ENCODE results near the gene RTP3.
"Not testable (repeated sequence)": the region's sequence is repeated elsewhere in the genome, so short reads cannot be mapped to it uniquely, and the experiment has no call there.

Gene RTP3

DNA sequence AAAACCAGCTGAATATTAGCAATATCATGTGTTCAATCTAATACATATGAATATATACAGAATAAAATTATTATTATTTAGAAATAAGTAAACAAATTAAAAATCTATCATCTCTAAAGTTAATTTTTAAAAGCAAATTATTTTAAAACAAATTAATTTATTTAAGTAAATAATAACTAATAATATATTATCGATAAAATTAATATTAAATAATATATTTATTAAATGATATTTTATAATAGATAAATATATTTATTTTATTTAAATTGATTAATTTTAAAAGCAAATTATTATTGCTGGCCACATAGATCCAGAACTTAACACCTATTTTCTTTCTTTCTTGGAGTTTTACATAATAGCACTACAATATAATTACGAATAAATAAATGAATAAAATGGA, 22.2 kb downstream of the RTP3 start:
- no peak for DNase-seq (ENCODE audit: low read depth)

DNA sequence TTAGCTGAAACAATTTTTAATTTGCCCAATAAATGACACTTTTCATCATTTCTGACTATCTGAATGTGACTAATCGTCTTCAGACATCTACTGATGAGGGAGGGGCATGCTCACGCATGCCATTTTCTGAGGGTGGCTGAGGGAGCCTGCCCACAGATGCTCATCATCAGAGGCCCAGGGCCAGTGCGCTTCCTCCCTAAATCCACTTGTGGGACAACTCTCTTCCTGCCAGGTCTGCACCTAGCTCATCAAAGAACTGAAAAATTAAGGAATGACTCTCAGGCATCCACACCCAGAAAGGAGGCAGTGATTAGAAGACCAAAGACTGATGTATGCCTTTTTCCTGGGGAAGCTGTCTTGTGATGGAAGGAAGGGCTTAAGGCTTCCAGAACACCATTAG, 22.8 kb downstream of the RTP3 start:
- no peak for DNase-seq (ENCODE audit: low read depth)

DNA sequence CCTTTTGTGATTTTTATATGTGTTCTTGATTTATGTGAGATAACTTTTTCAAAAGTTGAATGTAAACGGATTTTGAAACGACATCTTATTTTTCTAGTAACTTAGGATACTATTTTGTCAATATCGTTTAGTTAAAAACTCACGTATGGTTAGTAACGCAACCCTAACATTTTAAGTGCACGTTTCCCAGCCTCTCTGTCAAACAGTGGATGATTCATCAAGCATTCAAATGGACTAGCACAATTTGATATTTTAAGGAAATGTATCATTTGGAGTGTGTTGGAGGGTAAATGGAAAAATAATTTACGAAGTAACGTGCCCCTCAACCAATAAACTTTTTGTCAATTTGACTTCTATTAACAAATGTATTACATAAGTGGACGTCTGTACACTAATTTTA, 23.3 kb downstream of the RTP3 start:
- DNase-seq (ENCODE audit: low read depth): no peak

DNA sequence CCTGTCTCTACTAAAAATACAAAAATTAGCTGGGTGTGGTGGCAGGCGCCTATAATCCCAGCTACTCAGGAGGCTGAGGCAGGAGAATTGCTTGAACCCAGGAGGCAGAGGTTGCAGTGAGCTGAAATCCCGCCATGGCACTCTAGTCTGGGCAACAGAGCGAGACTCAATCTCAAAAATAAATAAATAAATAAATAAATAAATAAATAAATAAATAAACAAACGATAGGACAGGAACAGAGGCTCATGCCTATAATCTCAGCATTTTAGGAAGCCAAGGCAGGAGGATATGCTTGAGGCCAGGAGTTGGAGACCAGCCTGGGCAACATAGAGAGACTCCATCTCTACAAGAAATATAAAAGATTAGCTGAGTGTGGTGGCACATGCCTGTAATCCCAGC, 24.4 kb downstream of the RTP3 start:
- not testable (repeated sequence) for DNase-seq (ENCODE audit: low read depth)

DNA sequence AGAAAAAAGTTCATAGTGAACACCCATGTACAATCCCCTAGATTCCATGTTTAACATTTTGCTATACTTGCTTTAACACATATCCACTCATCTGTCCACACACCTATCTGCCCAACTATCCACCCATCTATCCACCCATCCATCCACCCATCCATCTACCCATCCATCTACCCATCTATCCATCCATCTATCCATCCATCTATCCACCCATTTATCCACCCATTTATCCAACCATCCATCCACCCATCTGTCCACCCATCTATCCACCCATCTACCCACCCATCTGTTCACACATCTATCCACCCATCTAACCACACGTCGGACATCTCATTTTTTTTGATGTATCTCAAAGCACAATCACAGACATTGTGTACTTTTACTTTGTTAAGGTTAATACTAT, 25.8 kb downstream of the RTP3 start:
- DNase-seq (ENCODE audit: low read depth): no peak

DNA sequence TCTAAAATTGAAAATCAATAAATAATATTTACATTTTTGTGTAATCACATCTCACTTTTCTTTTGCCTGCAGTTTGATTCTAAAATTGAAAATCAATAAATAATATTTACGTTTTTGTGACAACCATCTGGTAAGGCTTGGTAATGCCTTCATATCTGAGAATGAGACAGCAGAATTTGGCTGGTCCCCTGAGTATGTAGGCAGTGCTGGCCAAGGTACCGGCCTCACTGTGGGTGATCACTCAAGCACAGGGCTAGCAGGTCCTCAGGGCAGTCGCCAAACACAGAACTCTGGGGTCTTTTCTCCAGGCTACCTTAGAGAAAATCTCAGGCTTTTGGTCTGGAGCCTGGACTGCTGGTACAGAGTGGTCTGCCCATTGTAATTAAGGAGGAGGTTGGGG, 26.2 kb downstream of the RTP3 start:
- DNase-seq (ENCODE audit: low read depth): no peak

DNA sequence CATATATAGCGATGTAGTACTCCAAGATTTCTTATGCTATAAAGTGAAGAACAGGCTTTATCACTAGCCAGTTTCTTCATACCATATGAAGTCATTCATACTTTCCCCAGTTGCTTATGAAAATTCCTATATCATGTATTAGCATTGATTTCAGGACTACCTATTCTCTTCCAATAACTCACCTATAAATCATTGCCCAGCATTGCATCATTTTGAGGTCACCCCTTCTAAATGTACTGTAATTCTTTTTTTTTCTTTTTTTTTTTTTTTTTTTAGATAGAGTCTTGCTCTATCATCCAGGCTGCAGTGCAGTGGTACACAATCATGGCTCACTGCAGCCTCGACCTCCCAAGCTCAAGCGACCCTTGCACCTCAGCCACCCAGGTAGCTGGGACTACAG, 27.1 kb downstream of the RTP3 start:
- no peak for DNase-seq (ENCODE audit: low read depth)

DNA sequence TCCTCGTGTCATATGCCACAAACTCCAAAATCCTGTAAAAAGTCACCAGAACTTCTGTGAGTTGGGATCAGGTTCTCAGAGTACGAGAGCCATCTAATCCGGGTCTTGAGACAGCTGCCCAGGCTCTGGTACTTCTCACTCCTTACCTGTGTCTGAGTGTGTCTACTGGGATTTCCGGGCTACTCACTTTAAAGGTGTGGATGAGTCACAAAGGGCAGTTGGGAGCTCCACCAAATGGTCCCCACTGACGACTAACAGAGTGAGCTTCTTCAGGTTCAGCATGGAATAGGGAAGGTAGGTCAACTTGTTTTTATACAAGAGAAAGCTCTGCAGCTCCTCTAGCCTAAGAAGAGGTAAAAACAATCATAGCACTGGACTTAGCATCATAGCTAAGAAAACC, 29.5 kb downstream of the RTP3 start:
- DNase-seq (ENCODE audit: low read depth): no peak

DNA sequence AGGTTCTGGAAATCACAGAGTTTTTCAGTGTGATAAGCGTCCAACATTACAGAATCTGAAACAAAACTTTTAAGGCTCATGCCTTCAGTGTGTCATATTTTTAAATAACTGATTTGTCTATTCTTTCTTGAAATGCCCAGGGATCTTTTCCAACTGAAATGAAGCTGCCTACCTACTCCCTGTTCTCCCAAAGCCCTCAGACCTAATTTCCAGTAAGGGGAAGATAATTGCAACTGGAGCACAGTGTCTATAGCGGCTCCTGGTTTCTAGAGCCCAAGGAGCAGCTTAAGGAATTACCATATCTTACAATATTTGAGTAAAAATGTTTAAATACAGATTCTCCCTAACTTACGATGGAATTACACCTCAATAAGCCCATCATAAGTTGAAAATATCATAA, 35.3 kb downstream of the RTP3 start:
- DNase-seq (ENCODE audit: low read depth): no peak

DNA sequence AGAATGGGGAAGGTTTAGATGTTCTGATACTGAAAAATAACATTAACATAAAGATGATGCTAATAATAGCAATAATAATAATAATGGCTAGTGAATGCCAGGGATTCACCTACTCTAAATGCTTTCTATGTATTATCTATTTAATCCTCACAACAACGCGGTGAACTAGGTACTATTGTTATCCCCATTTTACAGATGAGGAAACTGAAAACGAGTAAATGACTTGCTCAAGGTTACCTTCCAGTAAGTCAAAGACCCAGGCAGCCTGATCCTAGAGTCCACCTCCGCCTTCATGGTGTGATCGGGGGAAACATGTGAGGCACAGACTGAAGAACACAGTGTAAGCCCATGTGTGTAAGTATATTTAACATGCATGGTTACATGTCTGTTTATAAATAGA, 38.0 kb downstream of the RTP3 start:
- DNase-seq (ENCODE audit: low read depth): no peak

DNA sequence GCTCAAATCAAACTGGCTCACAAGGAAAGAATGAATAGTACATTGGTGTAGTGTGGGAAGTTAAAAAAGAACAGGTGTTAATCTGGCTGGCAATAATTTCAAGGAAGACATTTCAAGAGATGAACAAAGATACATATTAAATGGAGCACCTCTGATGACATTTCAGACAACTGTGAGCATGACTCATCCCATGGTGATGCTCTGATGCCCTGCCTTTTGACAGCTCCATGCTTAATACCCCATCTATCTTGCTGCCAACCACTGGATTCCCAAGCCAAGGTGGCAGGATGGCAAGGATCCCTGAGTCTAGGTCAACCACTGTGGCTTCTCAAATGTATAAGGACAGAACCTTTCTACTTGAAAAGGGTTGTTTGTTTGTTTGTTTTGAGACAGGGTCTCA, 39.0 kb downstream of the RTP3 start:
- DNase-seq (ENCODE audit: low read depth): no peak

DNA sequence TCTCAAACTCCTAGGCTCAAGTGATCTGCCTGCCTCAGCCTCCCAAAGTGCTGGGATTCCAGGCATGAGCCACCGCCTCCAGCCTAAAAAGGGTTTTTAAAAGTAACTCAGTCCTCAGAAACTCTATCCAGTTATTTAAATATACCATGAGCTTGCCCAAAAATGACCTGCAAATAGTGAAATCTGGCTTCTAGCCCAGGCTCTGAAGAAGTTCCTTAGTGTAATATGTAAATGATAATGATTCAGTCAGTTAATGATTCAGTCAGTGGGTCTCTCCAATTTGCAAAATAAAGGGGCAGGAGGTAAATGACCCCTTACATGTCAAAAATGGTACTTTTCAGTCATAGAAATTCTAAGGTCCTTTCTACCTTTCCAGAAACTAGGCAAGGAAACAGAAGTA, 39.5 kb downstream of the RTP3 start:
- DNase-seq (ENCODE audit: low read depth): no peak

DNA sequence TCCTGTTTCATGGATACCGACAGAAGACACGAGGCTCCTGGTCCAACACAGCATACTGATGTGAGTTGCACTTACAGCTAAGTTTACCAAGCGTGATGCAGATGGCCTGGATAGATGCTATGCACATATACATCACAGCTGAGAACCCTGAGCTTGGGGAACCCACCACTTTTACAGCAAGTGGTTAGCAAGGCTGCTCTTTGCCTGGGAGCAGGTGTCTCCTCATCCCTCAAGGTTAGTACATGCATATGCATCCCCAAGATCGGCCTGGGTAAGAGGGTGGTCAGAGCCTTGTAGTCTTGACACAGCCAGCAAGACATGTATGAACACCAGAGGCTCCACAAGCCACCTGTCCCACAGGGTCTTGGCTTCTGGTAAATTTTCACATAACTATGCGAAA, 40.0 kb downstream of the RTP3 start:
- DNase-seq (ENCODE audit: low read depth): no peak

DNA sequence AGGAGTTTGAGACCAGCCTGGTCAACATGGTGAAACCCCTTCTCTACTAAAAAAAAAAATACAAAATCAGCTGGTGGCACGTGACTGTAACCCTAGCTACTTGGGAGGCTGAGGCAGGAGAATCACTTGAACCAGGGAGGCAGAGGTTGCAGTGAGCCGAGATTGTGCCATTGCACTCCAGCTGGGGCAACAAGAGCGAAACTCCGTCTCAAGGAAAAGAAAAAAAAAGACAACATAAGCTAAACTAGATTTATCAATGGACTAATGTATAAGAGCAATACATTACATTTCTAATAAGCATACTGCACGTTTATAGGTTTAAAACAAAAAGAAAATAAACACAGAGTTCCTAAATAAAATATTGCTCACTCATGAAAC, 40.6 kb downstream of the RTP3 start:
- DNase-seq (ENCODE audit: low read depth): not testable (repeated sequence)

DNA sequence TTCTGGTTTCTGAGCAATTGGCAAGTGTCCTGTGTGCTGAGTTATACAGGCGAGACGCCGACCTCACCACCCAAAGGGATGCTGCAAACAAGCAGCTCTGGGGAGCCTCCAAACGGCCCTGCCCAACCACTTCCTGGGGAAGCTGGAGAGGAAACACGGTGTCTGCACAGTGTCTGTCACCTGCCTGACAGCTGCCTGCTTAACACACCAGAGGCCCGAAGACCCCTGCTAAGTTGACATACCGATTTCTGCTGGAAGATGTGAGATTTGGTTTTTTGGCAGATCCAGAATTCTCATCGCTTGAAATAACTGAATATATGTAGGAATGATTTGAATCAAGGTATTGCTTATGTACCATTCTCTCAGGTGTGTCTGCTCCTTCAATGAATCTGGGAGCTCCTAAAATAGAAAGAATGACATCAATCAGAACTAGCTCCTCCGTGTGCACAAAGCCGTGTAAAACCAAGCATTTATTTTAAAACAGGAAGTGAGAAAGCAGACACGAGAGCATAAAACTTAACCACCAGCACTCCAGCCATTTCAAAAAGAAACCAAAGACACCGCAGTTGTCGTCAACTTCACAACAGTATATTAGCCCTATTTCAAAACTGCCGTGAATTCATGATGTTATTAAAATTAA, 41.1 kb downstream of the RTP3 start:
- peak; percentile 58 for DNase-seq (ENCODE audit: low read depth)

DNA sequence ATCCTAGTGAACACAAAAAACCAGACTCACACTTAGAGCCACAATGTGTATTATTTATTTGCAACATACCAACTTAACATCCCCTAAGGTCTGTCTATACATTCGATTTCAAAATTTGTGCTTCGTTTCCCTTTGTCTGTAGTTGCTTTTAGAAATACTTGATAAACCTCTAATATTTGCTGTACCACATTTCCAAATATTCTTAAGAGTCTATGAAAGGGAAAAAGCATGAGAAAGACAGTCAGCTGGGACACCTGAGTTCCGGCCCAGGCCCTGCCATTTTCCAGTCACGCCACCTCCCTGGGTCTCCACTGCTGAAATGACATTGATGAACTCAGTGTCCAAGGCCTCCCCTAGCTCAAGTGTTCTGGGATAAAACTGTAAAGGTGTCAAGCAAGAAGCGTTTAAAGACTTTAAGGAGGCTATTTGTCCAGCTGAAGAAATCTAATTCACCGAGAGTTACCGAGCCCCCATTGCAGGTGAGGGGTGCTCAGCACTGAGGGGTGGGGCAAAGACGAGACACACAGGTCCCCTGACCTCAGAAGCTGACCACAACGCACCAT, 41.7 kb downstream of the RTP3 start:
- DNase-seq (ENCODE audit: low read depth): no peak

DNA sequence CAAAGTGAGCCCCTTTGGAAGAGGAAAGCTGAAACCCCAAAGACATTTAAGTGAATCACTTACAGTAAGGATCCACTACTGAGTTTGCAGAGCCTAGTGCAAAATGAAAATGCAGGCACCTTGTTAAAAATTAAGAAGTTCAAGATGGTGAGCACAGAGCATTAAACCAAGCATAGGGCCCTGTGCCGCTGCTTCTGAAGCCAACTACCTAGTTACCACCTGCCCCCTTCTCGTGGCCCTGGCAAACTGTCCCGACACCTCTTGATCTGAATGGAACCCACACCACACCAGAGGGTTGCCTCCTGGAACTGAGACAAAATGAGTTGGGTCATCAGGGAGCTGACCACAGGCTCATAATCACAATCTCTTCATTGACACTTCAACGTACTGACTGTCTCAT, 42.8 kb downstream of the RTP3 start:
- DNase-seq (ENCODE audit: low read depth): no peak

DNA sequence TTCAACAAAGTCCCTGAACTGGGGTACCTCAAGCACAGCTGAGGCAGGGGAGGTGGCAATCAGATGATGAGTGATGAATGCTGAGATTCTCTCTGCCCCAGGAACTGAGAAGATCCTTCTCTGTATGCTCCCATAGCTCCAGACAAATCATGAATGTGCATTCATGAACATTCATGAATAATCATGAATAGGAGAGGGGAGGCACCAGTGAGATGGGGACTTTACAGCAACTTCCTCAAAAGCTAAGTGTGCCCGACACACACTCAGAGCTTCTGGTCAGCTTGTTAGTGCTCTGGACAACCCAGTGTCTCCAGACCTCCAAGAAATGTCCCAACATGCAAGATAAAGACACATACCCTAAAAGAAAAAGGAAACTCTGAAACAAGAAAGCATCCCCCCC, 44.1 kb downstream of the RTP3 start:
- no peak for DNase-seq (ENCODE audit: low read depth)

DNA sequence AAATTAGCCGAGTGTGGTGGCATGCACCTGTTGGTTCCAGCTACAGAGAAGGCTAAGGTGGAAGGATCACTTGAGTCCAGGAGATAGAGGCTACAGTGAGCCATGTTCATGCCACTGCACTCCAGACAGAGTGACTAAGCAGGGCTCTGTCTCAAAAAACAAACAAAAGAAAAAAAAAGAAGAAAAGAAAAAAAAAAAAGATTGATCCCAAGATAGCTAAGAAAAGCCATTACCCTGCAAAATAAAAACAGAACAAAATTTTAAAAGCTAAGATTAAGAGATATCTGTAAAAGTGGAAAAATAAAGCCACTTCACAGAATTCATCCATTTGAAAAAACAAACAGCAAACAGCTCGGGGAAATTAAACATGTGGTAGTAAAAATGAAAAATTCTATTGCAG, 44.6 kb downstream of the RTP3 start:
- no peak for DNase-seq (ENCODE audit: low read depth)

DNA sequence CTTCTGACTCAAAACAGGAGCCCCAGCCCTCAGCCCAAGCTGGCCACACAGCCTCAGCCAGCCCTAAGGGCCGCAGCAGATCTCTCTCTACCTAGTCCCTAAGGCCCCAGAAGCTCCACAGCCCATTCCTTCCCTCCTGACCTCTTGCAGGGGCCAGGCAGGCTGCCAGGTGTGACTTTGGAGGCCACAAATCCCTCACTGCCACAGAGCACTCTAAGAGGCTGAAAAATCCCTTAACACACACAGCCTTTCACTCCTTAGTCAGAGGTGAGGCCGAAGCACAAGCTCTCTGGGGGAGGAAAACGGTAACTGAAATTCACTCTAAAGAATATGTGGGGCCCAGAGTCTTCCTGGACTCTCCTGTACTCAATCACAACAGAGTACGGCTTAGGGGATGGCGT, 45.0 kb downstream of the RTP3 start:
- DNase-seq (ENCODE audit: low read depth): no peak

DNA sequence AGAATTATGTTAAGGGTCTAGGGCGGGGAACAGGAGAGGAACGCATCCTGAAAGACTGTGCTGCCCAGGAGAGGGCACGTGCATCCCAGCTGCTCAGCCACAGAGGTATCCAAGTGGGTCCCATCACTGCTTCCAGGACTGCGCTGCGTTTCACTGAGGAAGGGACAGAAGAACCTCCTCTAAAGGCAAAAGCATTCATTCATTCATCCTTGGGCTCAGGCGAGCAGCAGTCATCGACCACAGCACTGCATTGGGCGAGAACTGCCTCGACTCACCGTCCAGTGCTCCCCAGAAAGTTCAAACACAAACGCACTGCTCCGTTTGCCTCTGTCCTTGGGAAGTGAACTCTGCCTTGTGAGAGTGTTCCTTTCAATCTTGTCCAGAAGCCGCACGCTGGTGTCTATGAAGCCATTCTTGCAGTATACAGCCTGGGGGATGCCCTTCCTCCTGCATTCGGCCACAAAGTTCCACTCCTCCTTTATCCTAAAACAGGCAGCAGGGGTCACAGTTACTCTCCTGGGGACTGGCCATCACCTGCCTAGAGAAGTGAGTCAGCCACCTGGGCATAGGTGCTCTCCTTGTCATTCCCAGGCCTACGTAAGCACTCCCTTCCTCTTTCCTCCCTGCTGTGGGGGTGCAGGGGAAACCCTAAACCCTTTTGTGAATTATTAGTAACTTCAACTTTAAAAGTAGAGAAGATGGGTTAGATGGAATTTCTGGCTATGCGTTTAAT, 47.2 kb downstream of the RTP3 start:
- no peak for DNase-seq (ENCODE audit: low read depth)

DNA sequence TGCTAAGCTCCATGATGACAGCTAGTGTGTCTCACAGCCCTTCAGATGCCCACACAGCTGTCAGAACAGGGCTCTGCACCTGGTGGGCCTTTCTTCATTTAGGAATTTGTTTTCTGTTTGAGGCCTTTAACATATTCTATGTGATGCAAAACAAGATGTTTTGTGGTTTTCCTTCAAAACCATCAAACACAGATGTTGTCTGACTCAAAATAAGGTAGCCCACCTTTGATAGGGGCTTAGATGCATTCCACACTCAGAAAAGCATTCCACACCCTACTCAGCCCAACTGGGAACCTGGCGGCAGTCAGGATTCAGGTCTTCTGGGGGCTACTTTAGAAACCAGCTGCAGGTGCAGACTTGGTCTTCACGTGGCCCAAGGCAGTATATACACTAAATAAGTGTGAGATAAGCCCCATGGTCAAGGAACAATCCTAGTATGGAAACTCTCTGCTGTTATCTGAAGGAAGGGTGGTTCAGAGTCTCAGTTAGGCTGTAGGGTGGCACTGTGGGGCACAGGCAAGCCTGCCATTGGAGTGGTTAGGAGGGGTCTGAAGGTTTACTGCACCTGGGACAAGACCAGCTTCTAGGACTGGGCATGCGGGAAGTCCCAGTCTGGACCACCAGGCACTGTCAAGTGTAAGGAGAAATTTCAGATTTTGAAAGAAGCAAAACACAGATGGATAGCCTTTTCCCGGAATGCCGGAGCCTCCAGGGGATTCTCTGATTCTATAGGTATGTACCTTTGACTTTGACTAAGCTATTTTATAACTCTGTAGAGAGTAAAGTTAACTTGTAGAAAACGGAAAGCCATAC, 48.2 kb downstream of the RTP3 start:
- DNase-seq (ENCODE audit: low read depth): no peak

DNA sequence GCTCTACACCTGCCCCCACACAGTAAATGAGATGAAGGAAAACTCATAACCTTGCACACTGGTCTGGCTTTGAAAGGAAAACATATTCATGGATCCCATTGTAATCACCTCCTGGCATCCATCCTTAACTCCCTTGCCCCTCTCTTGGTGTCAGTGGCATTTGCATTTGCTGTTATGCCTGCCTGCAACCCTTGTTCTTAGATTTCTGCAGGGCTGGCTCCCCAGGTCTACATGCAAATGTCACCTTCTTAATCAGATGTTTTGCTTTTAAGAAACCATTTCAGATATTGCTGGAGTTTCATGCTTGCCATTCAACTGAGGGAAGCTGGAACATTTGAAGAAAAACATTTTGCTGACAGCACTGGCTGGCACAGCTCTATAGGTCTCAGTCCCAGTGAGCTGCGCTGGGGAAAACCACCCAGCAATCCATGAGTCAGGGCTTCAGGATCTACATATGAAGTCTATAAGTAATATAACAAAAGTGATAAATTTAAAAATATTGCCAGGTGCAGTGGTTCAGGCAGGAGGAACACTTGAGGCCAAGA, 49.2 kb downstream of the RTP3 start:
- no peak for DNase-seq (ENCODE audit: low read depth)

All from activated T-cell treated with anti-CD3 and anti-CD28 coated beads for 24 hours (primary cell).